ENCODE results near the gene IL12RB2.

IL12RB2 gene

DNA sequence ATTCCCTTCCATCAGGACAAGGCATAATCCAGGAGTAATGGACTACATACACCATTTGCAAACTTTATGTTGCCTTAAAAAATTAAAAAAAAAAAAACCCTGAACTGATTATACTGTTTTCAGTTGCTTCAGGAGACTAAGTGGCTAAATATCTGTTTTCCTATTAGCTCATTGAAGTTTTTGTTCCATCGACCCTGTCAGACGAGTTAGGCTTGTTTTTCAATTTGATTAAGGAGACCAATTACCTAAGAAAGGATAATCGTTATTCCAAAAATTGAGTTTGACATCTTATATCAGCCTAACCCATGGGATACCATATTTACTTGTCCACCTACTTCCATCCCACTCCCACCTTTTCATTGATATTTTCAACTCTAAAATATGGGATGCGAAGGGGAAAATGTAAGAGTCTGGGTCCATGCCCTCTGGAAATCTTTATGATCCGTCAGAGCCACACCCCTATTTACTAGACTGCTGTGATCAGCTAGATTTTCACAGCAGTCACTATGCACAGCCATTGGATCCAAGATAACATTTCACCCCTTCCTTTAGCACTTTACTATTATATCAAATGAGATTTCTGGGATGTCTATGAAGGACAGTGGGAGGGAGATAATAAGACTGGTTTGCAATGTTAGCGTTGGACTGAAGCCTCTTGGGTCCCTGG, 41.0 kb downstream of the IL12RB2 start:
- DNase-seq (ENCODE audit: low read depth in 2 of 2): no peak

DNA sequence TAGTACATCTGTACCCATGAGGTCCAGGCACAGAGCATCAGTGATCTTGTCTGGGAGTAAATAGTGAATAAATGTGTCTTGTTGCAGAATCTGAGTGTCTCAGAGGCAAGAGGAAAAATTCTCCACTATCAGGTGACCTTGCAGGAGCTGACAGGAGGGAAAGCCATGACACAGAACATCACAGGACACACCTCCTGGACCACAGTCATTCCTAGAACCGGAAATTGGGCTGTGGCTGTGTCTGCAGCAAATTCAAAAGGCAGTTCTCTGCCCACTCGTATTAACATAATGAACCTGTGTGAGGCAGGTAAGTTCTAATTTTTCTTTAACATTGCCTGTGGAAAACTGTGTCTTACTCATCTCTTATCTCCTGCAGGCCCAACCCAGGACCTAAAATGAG, 43.1 kb downstream of the IL12RB2 start:
- DNase-seq (ENCODE audit: low read depth in 2 of 2): no peak

DNA sequence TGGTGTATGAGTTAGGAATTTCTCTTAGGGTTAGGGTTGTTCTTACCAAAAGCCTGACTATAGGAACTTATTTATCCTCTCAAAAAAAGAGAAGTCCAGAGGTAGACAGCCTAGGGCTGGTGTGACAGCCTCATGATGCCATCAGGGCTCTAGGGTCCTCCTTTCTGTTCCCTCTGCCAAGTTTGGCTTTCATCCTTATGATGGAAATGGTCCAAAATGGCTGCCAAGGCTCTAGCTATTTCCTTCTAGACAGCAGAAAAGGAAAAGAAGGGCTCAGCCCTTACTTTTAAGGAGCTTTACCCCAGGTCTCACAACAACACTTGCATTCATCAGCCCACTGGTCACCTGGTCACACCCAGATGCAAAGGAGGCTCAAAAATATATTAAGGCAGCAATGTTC, 44.5 kb downstream of the IL12RB2 start:
- DNase-seq (ENCODE audit: low read depth in 2 of 2): no peak

DNA sequence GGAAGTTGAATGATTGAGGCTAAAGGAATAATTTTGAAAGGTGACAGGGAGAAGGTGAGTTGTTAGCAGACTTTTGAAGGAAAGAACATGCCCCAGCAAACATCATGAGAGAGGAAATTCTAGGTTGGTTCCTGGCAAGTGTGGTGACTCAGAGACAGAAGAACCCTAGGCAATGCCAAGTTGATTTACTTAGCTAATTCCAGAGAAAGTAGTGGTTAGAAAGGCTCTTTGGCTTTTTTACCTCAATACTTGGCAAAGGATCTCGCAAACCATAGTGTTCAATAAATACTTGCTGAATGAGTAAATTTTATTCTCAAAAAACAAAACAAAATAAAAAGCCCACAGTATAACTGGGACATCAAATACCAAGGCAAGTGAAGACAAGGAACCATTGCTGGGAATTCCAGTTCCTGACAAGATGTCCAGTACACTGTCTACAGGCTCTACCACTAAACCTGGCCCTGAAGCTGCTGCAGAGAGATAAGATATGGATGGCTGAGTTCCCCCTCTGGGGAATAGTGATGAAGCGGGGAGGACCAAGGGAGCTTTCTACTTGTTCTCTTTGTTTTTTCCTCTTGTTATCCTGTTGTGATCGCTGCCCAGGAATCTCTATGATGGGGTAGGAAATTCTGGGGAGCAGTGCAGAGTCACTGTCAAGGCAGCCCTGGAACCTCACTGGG, 48.2 kb downstream of the IL12RB2 start:
- DNase-seq (ENCODE audit: low read depth in 2 of 2): no peak

DNA sequence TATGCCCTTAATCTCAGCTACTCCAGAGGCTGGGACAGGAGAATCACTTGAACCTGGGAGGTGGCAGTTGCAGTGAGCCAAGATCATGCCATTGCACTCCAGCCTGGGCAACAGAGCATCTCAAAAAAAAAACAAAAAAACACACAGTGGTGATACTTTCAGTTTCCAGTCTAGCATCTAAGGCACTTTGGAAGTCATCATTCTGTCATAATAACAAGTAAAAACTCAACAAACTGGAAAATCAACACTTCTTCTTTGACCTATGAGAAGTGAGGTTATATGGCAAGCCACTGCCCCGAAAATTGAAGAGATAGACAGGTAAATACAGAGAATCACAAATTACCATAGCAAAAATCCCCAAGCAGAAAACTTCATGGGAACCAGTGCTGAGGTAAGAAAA, 51.9 kb downstream of the IL12RB2 start:
- no peak for DNase-seq (ENCODE audit: low read depth in 2 of 2)

DNA sequence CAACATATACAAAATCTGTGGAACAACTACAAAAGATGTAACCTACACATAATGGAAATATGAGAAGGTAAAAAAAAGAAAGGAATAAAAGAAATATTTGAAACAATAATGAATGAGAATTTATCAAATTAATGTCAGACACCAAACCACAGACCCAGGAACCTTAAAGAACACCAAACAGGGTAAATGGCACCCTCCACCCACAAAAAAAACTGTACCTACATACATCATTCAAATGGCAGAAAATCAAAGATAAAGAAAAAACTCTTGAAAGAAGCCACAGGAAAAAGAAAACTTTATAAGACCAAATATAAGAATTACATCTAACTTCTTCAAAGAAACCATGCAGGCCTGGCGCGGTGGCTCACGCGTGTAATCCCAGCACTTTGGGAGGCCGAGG, 54.0 kb downstream of the IL12RB2 start:
- no peak for DNase-seq (ENCODE audit: low read depth in 2 of 2)

DNA sequence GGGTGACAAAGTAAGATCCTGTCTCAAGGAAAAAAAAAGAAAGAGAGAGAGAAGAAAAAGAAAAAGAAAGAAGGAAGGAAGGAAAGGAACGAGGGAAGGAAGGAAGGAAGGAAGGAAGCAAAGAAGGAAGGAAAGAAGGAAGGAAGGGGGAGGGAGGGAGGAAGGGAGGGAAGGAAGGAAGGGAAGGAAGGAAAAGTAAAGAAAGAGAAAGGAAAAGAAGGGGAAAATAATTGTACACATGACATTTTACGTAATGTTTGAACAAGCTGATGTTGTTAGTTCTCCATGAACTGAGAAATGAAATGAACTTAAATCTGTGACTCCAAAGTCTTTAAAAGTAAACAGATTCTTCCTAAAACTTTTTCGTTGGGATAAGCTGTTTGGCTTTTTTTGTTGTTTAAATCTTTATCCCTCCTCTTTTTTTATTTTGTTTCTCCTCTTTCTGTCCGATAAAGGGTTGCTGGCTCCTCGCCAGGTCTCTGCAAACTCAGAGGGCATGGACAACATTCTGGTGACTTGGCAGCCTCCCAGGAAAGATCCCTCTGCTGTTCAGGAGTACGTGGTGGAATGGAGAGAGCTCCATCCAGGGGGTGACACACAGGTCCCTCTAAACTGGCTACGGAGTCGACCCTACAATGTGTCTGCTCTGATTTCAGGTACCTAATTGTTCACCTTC, 59.8 kb downstream of the IL12RB2 start:
- no peak for DNase-seq (ENCODE audit: low read depth in 2 of 2)

DNA sequence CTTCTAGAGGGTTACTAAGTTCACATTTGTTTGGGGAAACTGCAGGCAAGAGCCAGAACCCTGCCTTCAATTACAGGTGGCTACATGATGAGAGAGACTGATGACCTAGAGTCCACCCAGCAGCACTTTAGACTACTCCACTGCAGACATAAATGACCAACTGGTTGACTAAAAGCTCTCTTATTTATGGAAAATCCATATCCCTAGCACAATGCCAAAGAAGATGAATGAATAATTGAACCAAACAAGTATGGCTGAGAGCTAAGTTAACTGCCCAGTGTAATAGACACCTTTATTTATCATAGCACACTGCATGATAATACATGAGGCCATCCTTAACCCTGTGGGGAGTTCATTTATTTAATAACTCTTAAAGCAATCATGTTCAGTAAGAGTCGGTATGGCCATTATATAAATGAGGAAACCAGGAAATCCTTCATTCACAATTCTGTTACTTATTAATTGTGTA, 60.4 kb downstream of the IL12RB2 start:
- no peak for DNase-seq (ENCODE audit: low read depth in 2 of 2)

DNA sequence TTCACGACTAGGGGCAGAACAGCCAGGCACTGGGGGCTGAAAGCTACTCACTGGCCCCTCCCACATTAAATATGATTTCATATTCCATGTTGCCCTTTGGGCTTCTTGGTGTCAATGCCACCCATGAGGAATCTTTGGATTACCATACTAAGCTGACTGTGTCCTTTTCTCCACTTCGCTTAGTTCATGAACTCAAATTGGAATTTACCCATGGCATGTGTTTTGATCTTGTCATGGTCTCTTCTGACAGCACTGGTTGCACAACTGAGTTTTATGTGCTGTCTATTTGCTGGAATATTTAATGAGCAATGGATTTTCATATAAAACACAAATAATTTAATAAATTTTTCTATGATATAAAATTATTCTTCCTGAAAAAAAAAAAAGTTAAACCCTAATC, 63.4 kb downstream of the IL12RB2 start:
- no peak for DNase-seq (ENCODE audit: low read depth in 2 of 2)

DNA sequence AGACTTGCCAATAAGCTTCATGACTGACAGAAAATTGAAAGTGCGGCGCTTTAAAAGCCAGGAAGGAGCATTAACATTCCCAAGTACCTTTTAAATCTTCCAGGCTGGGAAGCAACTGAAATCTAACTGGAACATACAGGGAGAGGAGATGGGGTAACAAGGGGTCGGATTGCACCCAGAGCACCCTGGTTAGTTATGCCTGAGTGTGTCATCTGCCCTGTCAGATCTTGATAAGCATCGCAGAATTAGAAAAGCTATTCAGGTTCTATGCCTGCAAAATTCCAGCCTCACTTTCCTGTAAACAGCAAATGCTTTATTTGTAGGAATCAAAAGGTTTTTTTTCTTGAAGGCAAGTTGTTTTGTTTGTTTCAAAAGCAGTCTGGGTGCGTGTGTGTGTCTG, 64.0 kb downstream of the IL12RB2 start:
- DNase-seq (ENCODE audit: low read depth in 2 of 2): no peak

DNA sequence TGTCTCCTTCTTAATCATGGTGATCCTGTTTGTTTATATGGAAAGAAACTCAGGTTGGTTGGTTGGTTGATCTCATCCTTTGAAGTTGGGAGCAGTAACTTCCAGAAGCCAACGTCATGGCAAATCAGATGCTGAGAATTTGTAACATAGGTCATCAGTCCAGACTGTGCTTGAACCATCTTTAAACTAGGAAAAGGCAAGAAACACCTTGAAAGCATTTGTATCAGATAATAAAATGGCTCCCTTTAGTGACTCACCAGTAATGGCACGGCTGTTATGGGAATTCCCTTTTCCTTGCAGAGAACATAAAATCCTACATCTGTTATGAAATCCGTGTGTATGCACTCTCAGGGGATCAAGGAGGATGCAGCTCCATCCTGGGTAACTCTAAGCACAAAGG, 64.5 kb downstream of the IL12RB2 start:
- DNase-seq (ENCODE audit: low read depth in 2 of 2): no peak

DNA sequence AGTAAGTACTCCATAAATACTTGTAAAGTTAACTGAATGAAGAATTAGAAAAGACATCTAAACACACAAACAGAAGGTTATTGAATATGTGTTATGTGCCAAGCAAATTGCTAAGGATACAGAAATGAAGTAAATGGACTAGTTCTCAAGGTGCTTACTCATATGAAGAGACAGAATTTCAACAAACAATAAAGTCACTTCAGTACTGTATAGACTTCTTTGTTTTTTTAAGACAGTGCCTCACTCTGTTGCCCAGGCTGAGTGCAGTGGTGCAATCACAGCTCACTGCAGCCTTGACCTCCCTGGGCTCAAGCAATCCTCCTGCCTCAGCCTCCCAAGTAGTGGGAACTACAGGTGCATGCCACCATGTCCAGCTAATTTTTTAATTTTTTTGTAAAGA, 65.2 kb downstream of the IL12RB2 start:
- no peak for DNase-seq (ENCODE audit: low read depth in 2 of 2)

DNA sequence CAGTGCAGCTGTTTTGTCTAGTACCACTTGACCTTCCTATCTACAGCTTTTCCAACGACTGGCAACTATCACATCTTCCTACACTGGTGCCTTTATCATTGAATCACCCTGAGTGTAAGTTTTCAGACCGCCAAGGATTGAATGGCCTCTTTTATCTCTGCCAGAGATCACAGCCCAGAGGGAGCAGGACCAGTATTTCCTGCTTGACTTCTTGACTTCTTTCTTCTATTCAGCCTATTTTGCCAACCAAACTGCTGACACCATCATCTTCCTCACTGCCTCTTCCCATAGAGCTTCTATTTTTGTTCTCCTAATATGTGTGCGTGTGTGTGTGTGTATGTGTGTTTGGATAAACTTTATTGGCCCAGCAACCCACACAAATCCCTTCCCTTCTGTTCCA, 68.7 kb downstream of the IL12RB2 start:
- no peak for DNase-seq (ENCODE audit: low read depth in 2 of 2)

DNA sequence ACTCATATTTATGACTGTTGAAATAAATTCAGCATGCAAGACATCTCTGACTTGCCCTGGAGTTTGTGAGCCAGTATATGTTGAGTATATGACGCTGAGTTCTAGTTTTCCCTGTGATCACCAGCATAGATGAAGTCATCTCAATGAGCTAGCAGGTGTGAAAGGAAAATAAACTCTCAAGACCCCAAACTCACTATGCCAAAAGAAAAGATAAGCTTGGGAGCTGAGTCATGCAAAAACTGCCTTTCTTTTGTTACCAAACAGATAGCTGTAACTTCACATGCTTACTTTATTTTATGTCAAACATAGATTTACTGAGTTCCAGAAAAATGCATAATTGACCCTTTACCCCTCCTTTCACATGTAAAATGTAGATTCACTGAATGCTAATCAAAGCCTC, 69.6 kb downstream of the IL12RB2 start:
- no peak for DNase-seq (ENCODE audit: low read depth in 2 of 2)

DNA sequence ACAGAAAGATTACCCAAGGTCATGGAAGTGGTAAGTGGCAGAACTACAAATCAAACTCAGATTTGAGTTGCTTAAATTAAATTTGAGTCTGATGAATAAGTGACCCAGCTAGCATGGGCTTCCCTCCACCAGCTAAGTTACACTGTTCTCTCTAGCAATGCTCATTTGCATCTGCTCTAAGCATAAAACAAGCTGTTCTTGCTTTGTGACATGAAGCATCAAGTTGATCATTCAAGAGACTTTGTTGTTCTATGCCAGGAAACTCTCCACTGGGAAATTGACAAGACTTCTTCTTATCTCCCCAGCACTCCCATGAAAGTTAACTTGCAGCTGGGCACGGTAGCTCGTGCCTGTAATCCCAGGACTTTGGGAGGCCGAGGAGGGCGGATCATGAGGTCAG, 73.5 kb downstream of the IL12RB2 start:
- no peak for DNase-seq (ENCODE audit: low read depth in 2 of 2)

DNA sequence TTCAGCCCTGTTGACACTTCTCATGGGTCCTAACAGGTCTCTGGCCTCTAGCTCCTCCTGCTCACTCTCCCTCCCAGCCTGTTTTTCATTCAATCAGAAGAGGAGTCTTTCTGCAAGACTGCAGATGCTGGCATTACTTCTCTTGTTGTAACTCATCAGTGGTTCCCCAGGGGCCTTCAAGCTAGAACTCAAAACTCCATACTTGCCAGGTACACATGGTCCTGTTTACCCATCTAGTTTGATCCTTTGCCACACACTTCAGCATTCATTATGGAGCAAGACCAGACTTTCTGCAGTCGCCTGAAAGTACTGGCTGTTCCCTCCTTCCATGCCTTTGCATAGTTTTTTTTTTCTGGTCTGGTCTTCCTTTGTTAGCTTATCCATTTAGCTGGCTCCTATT, 74.6 kb downstream of the IL12RB2 start:
- DNase-seq (ENCODE audit: low read depth in 2 of 2): no peak

DNA sequence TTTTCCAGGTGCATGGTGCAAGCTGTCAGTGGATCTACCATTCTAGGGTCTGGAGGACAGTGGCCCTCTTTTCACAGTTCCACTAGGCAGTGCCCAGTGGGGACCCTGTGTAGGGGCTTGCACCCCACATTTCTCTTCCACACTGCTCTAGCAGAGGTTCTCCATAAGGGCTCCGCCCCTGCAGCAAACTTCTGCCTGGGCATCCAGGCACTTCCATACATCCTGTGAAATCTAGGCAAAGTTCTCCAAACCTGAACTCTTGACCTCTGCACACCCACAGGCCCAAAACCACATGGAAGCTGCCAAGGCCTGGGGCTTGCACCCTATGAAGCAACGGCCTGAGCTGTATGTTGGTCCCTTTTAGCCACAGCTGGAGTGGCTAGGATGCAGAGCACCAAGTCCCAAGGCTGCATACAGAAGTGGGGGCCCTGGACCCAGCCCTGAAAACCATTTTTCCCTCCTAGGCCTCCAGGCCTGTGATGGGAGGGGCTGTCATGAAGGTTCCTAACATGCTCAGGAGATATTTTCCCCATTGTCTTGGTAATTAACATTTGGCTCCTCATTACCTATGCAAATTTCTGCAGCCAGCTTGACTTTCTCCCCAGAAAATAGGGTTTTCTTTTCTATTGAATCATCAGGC, 76.4 kb downstream of the IL12RB2 start:
- no peak for DNase-seq (ENCODE audit: low read depth in 2 of 2)

DNA sequence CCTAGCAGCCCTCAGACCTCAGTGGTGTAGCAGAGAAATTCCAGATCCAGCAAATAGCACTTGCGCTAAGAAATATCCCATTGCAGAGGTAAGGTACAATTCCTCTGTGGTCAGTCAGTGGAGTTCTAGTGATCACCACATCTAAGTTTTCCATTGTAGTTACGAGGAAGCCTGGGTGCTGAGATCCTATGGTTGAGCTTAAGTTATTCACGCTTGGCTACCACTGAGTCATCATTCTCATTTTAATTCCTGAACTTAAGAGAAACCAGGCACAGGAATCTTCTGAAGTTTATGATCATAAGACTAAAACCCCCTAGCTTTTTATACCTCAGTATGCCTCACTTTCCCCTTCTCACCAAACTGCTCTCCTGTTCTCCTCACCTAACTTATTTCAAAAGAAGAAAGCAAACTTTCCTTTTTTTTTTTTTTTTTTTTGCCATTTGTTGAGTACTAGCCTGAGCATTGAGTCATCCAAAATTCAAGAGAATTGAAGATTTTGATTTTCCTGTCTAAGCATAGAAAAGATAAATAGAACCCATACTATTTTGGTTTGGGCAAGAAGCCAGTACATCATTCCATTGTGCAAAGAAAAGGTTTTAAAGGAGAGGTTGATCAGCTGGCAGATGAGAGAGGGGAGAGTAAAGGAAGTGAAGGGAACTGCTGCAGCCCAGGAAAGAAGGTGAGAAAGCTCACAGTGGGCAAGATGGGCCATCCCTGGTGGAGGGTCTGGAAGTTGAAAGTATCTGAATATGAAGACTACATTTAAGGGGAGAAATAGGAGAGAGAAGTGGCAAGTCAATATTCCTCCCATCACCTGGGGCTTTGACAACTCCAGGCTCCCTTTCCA, 82.6 kb downstream of the IL12RB2 start:
- no peak for DNase-seq (ENCODE audit: low read depth in 2 of 2)

DNA sequence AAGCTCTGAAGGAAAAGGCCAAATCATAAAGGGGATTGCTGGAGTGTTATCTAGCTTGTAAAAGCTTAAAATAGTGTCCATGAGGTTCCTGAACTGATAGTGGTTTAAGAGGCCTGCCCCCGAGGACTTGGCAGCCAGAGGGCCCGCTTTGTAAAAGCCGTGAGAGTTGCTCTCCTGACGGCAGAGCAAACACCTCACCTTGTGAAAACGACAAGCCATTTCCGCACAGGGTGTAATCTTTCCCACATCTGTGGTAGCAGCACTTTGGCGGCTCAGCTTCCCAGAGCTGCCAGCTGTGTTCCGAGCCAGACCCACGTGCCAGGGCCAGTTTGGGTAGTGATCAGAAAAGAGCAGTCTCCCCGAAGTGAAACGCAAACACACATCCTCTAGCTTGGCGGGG, 85.6 kb downstream of the IL12RB2 start:
- DNase-seq (ENCODE audit: low read depth in 2 of 2): no peak

DNA sequence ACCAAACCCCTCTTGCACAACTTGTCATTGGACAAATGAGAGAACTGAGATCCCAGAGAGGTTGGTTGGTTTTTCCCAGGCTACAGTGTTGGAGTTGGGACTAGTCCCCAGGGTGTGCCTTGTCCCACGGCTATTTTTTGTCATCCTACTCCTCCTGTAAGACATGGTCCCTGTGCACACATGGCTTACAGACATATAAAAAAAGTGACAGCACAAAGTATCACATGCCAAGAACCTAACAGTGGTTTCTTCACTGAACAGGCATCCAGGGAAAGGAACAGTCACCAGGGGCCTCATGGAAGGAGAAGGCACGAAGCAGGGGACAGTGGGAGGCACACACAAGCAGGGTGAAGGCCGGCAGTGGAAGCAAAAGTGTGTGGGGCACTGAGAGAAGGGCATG, 86.1 kb downstream of the IL12RB2 start:
- no peak for DNase-seq (ENCODE audit: low read depth in 2 of 2)

DNA sequence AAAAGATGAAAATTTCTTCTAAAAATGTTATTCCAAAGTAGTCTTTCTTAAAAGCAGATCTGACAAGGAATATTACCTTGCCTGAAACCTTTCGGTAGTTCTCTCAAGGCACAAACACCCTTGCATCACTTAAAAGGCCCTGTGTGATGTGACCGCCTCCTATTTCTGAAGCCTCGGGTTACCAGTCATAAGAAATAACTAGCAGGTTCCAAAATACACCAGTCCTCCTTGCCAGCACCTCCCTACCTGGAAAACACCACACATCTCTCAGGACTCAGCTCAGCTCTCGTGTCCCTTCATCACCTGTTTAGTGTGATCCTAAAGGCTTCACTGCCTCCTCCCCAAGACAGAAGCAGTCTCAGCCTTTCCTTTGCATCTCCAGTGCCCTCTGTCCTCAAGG, 86.9 kb downstream of the IL12RB2 start:
- DNase-seq (ENCODE audit: low read depth in 2 of 2): no peak

Data from stimulated activated CD4-positive, alpha-beta T cell treated with anti-CD3 and anti-CD28 coated beads, Interleukin-4, amount 100 ng/mL, for 48 hours (primary cell).